HG03521 (cell line): ENCODE measurements around the gene SCFD2.

Source experiments
- ATAC-seq: cut with Tn5 transposase; IDR thresholded peaks from one replicate; pipeline ENCODE4 v1.9.1; 2021; ENCODE audit warnings: mild to moderate bottlenecking, moderate library complexity; ENCODE audit not compliant: unreplicated experiment

SCFD2 gene

DNA sequence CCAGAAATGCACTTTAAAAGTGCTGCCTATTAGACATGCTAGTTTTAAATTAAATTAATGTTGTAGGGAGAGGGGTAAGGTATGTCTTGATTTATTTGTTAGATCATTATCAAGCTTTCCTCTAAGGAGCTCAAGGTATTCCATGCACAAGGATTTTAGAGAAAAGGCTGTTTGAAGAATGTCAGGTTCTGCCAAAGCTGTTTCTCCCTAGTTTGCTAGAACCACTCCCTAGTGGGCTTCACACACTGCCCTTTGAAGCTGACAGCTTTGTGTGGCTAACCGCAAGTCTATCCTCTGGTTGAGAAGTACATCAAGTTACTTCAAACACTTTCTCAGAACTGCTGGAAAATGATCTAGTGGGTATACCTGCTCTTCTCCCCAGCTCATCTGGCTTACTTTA lies 471.4 kb downstream of the SCFD2 start:
- no peak for ATAC-seq

DNA sequence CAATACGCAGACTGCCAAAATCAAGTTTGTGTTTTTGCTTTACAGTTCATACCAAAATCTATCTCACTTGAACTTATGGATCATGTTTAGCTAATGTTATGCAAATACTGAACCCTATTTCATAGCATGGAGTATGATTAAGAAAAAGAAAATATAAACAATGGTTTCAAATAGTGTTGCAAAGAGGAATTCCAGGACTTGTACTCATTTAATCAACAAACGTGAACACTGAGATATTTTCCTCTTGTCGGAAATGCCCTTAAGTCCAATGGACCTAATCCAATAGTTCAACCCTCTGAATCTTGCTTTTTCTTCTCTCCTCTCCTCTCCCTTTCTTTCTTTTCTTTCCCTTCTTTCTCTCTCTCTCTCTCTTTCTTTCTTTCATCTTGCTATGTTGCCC lies 473.0 kb downstream of the SCFD2 start:
- ATAC-seq, result no peak

DNA sequence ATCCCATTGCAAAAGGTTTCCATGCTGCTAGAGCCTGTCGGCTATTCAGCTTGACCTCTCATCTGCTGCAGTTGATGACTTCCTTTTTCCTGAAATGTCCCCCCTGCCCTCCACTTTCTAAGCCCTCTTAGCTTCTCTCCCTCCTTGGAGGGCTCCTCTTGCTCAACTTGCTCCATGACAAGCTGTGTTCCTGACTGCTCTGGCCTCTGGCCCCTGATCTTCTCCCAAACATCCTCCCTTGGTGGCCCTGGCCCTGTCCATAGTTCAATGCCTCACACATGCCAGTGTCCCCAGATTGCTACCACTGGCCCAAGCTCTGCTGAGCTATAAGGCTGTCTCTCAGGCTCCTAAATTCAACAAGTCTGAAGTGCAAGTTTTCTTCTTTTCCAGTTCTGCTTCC lies 474.1 kb downstream of the SCFD2 start:
- ATAC-seq, result no peak

DNA sequence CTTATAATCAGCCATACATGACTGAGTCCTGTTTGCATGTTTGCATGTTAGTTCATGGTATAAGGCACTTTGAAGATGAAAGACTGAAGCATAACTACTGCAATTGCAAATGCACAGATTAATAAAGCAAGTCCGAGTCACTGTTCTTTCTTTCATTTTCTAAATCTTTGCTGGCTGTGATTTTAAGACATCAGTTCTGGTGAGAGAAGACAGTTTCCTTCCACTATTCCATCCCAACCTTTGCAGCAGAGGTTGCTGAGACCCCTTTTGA lies 475.4 kb downstream of the SCFD2 start:
- ATAC-seq, result no peak

DNA sequence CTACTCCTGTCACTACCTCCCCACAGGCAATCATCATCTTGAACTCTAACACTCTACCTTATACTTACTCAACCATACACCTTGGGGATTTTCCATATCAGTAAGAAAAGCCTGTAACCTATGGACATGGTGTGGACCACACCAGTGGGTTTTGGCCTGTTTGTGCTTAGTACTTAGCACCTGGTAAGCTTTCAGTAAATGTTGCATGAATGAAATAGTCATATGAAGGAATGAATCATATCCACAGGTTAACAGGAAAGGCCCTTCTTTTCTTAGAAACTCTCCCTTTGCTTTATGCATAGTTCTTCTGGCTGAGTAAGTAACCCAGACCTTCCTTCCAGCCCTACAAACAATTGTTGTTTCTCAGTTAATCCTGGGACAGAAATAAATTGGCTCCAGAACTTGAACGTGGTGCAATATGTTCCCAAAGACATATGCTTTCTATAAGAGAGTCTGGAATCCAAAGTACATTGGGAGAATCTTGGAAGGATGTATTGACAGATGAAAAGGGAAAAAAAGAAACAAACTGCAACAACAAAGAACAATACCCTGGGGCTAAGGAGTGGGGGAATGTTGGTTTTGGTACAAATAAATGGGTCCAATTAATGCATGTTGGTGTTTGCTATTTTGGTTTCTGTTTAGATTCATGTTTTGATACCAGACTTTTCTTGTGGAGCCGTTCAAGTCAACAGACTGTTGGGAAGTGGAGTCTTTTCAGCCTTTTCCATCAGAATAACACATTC lies 475.9 kb downstream of the SCFD2 start:
- ATAC-seq, result no peak

DNA sequence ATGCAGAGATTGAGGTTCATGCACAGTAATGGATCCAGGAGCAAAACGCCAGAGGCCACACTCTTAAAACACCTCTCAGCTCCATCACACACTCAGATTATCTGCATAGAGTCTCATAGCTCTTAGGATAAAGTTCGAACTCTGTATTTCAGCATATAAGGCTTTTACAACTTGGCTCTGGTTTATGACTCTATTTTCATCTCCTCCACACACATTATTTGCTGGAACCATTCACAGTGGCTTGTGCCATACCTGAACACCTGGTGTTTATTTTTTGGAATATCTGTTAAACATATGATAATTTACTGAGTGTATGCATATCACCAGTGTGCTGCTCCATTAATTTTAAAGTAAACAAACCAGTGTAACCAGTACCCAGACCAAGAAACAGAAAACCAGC lies 476.5 kb downstream of the SCFD2 start:
- no peak for ATAC-seq

DNA sequence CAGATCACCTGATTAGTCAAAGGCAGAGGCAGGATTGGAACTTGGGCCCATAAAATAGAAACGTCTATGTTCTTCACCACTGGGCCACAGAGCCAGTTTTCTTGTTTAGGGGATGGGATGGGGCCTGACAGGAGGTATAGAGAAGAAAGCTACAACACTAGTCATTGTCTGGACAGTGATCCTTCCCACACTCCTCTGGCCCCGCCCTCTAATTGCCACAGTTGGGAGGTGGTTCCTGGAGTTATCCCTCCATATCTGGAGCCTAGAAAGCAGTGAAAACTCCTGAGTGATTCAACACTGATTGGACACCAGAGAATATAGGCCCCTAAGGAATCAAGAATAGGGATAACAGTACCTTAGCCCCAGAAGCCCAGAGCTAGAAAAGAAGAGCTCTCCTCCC lies 480.9 kb downstream of the SCFD2 start:
- no peak for ATAC-seq

DNA sequence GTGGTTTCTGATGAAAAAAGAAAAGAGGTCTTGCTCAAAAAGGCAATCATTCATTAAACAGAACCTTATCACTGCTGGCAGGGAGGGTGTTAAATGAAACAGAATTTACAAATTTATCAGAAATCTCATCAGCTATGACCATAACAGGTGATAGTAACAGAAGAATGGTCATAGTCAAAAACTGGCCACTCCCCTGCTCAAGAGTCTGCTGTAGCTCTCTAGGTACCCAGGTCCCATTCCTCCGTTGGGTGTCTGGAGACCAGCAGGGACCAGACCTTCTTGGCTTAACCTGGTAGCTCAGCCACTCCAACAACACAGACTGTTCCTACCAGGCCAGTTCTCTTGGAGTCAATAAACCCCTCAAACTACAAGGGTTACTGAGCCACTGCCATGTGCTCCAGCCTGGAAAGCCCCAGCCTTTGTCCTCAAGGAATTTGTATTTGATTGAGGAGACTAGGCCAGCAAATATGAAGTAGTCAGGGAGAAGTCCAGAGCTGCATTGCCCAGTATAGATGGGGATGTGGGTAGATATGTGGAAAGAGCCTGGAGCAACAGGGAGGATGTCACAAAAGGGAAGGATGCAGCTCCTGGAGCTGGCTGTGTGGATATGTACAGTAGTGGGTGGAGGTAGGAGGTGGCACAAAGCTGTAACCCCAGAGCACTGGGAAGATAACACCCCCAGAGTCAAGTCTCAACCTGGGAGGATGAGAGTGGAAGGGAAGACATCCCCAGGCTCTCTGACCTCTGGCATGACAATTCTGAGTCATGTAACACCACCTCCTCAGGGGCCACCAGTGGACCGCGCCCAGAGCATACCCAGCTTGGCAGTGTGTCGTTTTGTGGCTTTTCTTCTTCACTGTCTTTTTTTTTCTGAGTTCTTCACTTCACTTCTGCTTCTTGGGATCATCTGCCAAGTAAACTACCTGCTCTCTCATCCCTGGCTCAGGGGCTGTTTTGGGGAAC lies 481.9 kb downstream of the SCFD2 start:
- ATAC-seq, result no peak

DNA sequence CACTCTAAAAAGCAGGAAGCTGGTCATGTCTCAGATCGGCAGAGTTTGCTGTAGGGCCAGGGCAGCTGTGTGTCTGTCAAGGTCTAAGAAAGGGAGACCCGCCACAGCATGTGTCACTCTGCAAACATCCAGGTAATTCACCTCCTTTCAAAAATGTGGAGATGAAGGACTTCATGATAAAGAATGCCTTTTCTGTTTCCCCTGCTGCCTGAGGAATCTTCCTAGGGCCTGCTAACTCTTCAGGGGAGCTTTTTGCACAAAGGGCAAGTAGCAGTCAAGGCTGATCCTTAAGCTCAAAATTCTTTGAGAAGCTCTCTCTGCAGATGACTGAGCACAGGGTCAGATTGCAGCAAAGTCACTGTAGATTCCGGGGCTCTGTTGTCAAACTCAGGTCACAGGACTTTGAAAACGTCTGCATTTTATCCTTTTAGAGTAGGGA lies 482.7 kb downstream of the SCFD2 start:
- ATAC-seq, result no peak

DNA sequence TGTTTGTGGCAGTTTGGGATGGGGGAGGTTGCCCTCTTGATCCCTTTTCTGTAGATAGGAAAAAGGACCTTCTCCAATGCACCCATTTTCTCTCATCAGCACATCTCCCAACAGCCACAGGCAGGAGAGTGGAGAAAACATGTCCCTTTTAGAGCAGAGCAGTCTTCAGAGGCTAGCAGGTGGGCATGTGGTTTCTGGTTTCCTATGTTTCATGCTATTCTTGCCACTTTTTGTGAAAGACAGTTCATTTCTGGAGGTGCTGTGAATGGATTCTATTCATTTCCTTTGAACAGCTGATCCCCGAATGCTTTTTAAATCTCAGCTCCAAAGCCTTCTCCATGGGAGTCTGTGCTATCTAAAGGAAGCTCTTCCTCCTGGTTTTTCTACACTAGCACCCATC lies 484.9 kb downstream of the SCFD2 start:
- no peak for ATAC-seq

DNA sequence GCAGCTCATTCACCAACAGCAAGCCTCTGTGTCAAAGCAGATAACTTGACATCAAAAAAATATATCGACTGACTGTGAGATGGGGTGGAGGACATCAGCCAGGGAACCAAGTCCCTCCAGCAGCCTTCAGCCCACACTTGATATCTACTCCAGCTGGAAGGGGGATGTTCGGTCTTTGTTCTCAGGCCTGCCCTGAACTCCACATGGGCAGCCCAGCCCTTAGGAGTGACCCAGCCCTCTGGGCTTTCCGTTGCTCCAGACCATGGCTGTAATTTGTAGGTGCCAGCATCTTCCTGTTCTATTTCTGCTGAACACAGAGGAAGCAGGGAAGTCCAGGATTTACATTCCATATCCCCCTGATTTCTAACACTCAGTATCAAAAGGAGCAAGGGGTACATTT lies 486.4 kb downstream of the SCFD2 start:
- no peak for ATAC-seq

DNA sequence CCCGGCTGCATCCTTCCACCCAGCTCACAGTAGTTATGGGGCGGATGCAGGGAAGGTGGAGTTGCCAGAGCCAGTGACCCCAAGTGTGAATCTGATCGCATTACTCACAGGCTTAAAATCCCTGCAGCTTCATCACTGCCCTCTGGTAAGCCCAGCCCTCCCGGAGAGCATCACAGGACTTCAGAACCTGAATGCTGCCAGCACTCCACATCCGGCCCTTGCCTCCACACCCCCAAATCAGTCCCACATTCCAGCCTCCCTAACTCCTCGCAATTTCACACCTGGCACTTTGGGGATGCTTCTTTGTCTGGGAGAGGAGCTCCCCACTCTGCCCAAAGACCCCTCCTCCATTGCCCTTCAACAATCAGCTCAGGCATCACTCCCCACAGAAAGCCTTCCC lies 488.2 kb downstream of the SCFD2 start:
- ATAC-seq, result no peak

DNA sequence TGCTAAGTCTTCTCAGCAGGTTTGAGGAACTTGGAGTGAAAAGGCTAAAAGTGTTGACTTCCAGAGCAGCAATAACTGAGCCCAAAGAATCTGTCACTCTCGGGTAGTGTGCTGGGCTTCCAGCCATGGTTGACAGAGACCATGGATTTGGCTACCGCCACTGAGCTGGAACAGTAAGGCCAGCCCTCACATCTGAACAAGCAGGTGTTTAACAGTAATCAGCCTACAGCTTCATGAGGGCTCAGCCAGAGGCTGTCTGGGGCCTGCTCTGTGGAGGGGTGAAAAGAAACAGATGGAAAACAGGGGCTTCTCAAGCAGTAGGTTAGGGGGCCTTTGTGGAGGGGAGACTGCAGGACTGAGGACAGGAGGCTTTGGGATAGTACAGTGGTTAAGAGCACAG lies 488.8 kb downstream of the SCFD2 start:
- no peak for ATAC-seq

DNA sequence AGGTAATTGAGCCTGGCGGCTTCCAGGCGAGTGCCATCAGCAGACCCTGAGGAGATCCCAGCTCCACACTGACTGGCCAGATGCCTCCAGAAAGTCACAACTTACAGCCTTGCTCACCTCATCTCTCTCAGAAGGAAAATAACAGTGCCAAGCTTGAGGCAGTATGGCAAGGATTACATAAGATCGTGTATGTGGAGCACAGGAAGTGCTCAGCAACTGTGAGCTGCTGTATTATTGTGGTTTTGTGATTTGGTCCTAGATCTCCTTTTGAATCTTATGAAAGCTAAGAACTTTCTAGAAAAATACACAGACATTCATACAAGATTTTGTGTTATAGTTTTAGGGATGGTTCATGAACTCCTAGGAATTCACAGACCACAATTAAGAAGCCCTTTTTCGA lies 489.8 kb downstream of the SCFD2 start:
- ATAC-seq, result no peak

DNA sequence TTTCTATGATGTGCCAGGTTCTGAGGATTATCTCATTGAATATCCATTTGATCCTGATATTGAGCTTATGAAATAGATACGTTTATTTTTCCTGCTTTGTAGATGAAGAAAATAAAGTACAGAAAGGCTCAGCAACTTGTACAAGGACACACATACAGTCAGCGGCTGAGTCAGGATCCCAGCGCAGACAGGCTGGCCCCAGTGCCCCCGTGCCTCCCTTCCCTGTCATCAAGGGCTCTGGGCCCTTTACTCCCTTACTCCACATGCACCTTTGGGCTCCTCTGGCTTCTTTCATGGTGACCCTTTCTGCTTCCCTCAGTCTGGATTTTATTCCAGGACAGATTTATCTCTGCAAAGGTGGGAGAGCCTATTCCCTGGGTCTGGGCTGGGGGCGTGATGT lies 490.9 kb downstream of the SCFD2 start:
- no peak for ATAC-seq

DNA sequence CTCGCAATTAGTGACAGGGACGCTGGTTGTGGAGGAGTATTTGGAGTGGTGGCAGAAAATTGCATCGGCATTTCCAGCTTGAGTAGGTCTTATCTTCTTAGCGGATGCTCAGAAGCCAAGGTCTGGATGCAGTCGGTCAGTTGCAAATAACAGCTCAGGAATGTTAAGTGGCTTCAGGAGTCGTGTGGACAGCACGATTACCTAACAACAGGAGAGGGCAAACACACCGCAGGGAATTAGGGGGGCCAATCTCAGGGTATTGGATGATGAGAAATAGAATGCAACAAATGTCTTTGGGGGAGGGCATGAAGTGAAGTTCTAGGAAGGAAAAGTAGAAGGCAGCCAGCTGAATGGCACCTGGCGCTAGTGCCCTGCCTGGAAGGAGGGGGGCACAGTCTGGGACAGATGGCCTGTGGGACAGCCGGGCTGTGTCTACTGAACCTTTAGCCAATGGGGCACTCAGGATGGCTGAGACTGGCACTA lies 492.0 kb downstream of the SCFD2 start:
- no peak for ATAC-seq

DNA sequence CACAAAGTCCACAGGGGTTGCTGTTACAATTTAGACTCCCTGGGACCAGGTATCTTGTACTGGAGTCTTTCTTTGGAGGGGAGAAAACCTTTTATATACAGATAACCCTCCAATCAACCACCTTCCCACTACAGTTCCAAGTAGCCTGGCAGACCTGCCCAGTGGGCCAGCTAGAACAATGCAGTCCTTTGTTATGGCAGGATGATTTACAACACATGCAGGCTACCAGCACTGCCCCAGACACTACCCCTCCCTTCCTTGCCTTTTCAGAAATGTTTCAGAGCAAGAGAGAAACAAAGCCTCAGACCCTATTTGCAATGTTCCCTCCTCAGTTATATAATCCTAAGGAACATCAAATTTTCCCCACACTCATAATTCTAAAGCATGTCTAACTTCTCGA lies 492.7 kb downstream of the SCFD2 start:
- no peak for ATAC-seq

DNA sequence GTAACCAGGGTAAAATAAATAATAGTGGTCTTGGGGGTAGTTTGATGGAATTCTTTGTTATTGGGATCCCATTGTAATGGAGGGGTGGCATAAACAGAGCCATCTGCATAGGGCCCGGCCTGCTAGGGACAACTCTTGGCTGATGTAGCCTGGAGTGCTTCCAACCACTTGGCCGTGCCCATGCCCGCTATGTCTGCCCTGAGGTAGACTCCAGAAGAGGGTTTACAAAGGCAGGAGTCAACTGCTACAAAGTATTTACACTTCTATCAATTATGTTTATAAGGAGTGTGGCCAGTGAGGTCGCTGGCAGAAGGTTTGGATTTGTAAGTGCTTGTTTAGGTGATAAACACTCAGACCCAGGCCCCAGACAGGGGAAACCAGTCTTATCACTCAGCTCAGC lies 495.6 kb downstream of the SCFD2 start:
- no peak for ATAC-seq

DNA sequence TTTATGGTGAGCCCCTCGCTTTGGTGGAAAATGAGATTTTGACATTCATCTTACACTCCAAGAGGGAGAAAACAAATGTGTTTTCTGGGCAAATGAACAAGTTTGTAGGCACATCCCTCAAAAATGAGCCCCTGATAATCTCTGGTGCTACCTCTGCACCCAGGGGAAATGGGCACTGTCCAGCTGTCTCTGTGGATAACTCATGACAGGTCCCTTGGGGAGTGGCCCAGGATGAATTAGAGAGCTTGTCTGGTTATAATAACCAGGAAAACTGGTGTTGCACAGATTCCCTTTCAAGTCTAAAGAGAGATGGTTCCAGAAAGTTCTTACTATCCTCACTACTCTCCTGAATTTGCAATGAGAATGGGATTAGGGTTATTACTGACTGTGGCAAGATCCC lies 496.2 kb downstream of the SCFD2 start:
- ATAC-seq, result no peak

DNA sequence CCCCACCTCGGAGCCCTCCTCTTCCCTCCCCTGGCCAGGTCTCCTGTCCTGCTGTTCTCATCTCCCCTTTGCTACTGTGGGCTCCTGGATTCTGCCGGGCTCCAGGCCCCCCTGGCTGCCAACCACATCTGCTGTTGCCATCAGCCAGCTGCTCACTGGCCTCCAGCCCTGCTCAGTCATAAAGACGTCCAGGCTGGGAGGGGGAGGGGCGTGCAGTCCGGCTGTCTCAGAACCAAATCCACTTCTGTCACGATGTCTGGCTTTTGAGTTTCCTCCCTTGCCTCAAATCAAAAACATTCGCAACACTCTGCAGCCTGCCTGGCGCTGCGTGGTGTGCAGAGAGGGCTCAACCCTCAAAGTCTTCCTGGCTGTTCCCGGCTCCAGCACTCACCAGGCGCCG lies 496.7 kb downstream of the SCFD2 start:
- no peak for ATAC-seq

DNA sequence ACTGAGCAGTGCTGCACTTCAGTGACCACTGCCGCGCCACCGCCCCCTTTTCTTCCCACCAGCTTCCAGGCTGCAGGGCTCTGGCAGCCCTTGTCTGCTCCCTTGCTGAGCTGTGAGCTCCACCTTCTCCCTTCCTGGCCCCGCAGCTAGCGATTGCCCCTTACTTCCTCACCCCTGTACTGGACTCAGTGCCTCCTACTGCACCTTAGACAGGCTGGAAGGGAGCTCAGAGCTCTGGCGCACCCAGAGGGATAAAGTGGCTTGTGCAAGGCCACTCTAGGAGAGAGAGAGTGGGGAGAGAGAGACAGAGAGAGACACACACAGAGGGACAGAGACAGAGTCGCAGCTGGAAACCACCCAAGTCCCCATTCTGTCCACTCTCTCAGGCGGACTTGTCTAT lies 497.7 kb downstream of the SCFD2 start:
- ATAC-seq, result no peak

DNA sequence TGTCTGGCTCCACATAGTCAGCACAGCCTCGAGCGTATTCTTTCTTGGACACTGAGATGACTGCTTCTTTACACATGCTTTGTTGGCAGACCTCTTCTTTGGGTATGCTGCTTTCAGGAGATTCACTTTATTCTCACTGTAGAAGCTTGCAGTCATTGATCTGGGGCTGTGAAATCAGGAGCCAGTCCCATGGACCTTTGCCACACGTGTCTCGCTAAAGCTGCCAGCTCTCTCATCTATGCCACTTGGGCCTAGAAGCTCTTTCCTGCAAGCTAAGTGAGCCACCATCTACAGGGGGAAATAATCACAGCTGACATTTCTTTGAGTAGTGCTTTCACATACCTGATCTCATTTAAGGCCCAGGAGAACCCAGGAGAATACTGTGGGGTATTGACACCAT lies 498.7 kb downstream of the SCFD2 start:
- no peak for ATAC-seq
